H1 (cell line): ENCODE results near the gene MSH4. TPM values are rescaled to one million over a fixed set of nuclear protein-coding genes. Genes with fewer than 3 reads are reported as not detected.

Experiments
- CTCF ChIA-PET: fragments of 300-600 bp; sonication (Branson Sonifier 250); formaldehyde crosslinking; loops from one replicate; lab custom pipeline; 2021; ENCODE audit not compliant: partially characterized antibody; lab: Charles Lee
- POLR2A ChIA-PET: fragments of 300-600 bp; sonication (Branson Sonifier 250); formaldehyde crosslinking; loops from one replicate; lab custom pipeline; 2021; ENCODE audit warnings: inconsistent platforms; ENCODE audit not compliant: partially characterized antibody; lab: Charles Lee
- DNase-seq, 2 experiments: peaks; one replicate each; pipeline versions ENCODE4 v3.0.0 to v3.0.0-alpha.2; 2010 to 2022; ENCODE audit warnings: low spot score in 2 of 2, low read depth in 1 of 2, mixed read lengths in 1 of 2
- FAIRE-seq: peaks from 2 replicates; lab custom pipeline; 2011; peaks lifted over from hg19 to GRCh38; lab: Jason Lieb, UNC
- H2AFZ ChIP-seq: 2 replicates; pipeline ENCODE4 v1.8.1; 2012; ENCODE audit warnings: low read length, inconsistent platforms
- H2AK5ac ChIP-seq: 2 replicates; pipeline ENCODE4 v1.6.1; 2013; ENCODE audit warnings: low read depth, low read length
- H2BK120ac ChIP-seq: replicated peaks from 2 replicates; pipeline ENCODE3; 2013; ENCODE audit warnings: low read depth, low read length, inconsistent platforms
- H2BK12ac ChIP-seq: 2 replicates; pipeline ENCODE4 v1.6.1; 2013; ENCODE audit warnings: low read depth, low read length
- H2BK15ac ChIP-seq: 2 replicates; pipeline ENCODE4 v1.6.1; 2013; ENCODE audit warnings: low read length
- H2BK20ac ChIP-seq: 2 replicates; pipeline ENCODE4 v1.6.1; 2013; ENCODE audit warnings: low read length
- H2BK5ac ChIP-seq: 2 replicates; pipeline ENCODE4 v1.6.1; 2013; ENCODE audit warnings: low read depth, low read length
- H3K14ac ChIP-seq: 2 replicates; pipeline ENCODE4 v1.6.1; 2013; ENCODE audit warnings: inconsistent platforms; ENCODE audit not compliant: insufficient read length
- H3K18ac ChIP-seq: 2 replicates; pipeline ENCODE4 v1.6.1; 2013; ENCODE audit warnings: low read length; ENCODE audit errors: extremely low read depth
- H3K23ac ChIP-seq: 2 replicates; pipeline ENCODE4 v1.6.1; 2013; ENCODE audit warnings: inconsistent platforms; ENCODE audit not compliant: insufficient read length
- H3K23me2 ChIP-seq: 2 replicates; pipeline ENCODE4 v1.6.1; 2013; ENCODE audit warnings: low read depth, low read length
- H3K27ac ChIP-seq: 2 replicates; pipeline ENCODE4 v1.6.1; 2011; ENCODE audit warnings: low read depth, low read length, inconsistent platforms
- H3K27me3 ChIP-seq, 4 experiments: replicated peaks in 1 of 4; 1 replicate in 1 of 4; 2 replicates in 3 of 4; pipeline versions ENCODE4 v1.6.1 to v1.8.1; 2011 to 2013; ENCODE audit warnings: low read length in 3 of 4, mild to moderate bottlenecking in 3 of 4, inconsistent platforms in 2 of 4, mixed read lengths in 2 of 4, moderate library complexity in 1 of 4; ENCODE audit not compliant: control insufficient read depth in 3 of 4, insufficient read depth in 3 of 4; ENCODE audit errors: extremely low read depth in 1 of 4
- H3K36me3 ChIP-seq, 4 experiments: 2 replicates each; pipeline versions ENCODE4 v1.6.1 to v1.8.1; 2011 to 2013; ENCODE audit warnings: mild to moderate bottlenecking in 4 of 4, low read length in 3 of 4, moderate library complexity in 2 of 4, control low read depth in 1 of 4, inconsistent platforms in 1 of 4; ENCODE audit not compliant: insufficient read depth in 4 of 4, control insufficient read depth in 2 of 4
- H3K4ac ChIP-seq: replicated peaks from 2 replicates; pipeline ENCODE3; 2013; ENCODE audit warnings: low read length, low read depth, mixed read lengths, inconsistent platforms; ENCODE audit not compliant: insufficient read length
- H3K4me1 ChIP-seq, 4 experiments: replicated peaks in 1 of 4; 1 replicate in 1 of 4; 2 replicates in 3 of 4; pipeline versions ENCODE4 v1.6.1 to v1.8.1; 2011 to 2013; ENCODE audit warnings: low read length in 3 of 4, inconsistent platforms in 2 of 4, mixed read lengths in 1 of 4; ENCODE audit not compliant: insufficient read depth in 4 of 4, control insufficient read depth in 3 of 4
- H3K4me2 ChIP-seq, 2 experiments: 2 replicates each; pipeline versions ENCODE4 v1.6.1 to v1.8.1; 2011 to 2013; ENCODE audit warnings: low read depth in 2 of 2, low read length in 2 of 2, control low read depth in 1 of 2, inconsistent platforms in 1 of 2, mild to moderate bottlenecking in 1 of 2; ENCODE audit not compliant: insufficient read depth in 1 of 2
- H3K4me3 ChIP-seq, 4 experiments: fragments of 200-600, 300-600 bp in 1 of 4; sonication (generic), shearing (Covaris generic), sonication (Bioruptor Twin) in 1 of 4; 2 replicates each; pipeline versions ENCODE4 v1.5.1 to v1.8.1; 2011 to 2016; ENCODE audit warnings: low read length in 4 of 4, low read depth in 3 of 4, control low read depth in 2 of 4, inconsistent platforms in 2 of 4, mild to moderate bottlenecking in 2 of 4, mixed read lengths in 1 of 4, moderate library complexity in 1 of 4; ENCODE audit not compliant: insufficient read depth in 2 of 4; ENCODE audit errors: extremely low read depth in 1 of 4
- H3K56ac ChIP-seq: replicated peaks from 2 replicates; pipeline ENCODE3; 2013; ENCODE audit warnings: low read depth, mild to moderate bottlenecking, mixed read lengths, low read length, inconsistent platforms; ENCODE audit not compliant: insufficient read length
- H3K79me1 ChIP-seq: 2 replicates; pipeline ENCODE4 v1.6.1; 2013; ENCODE audit warnings: low read depth, low read length, control low read depth
- H3K79me2 ChIP-seq, 2 experiments: 2 replicates each; pipeline versions ENCODE4 v1.6.1 to v1.8.1; 2012 to 2013; ENCODE audit warnings: low read length in 2 of 2, mild to moderate bottlenecking in 2 of 2, inconsistent platforms in 1 of 2; ENCODE audit not compliant: insufficient read depth in 2 of 2, control insufficient read depth in 1 of 2
- H3K9ac ChIP-seq, 4 experiments: replicated peaks in 1 of 4; 1 replicate in 1 of 4; 2 replicates in 3 of 4; pipeline versions ENCODE4 v1.6.1 to v1.8.1; 2011 to 2013; ENCODE audit warnings: low read depth in 3 of 4, low read length in 3 of 4, control low read depth in 2 of 4, mild to moderate bottlenecking in 2 of 4, moderate library complexity in 2 of 4, inconsistent platforms in 1 of 4; ENCODE audit errors: extremely low read depth in 1 of 4
- H3K9me3 ChIP-seq, 2 experiments: 2 replicates each; pipeline versions ENCODE4 v1.6.1 to v1.8.1; 2012 to 2013; ENCODE audit warnings: mild to moderate bottlenecking in 2 of 2, moderate library complexity in 2 of 2, control low read depth in 1 of 2, inconsistent platforms in 1 of 2, low read depth in 1 of 2, low read length in 1 of 2, mixed read lengths in 1 of 2; ENCODE audit not compliant: insufficient read depth in 2 of 2
- H4K20me1 ChIP-seq, 2 experiments: replicated peaks in 1 of 2; 2 replicates each; pipeline versions ENCODE3 to v1.8.1; 2011 to 2013; ENCODE audit warnings: inconsistent platforms in 2 of 2, low read length in 2 of 2, mild to moderate bottlenecking in 1 of 2; ENCODE audit not compliant: insufficient read depth in 2 of 2, control insufficient read depth in 1 of 2
- H4K5ac ChIP-seq: 2 replicates; pipeline ENCODE4 v1.6.1; 2013; ENCODE audit warnings: low read length, low read depth, mixed read lengths, inconsistent platforms; ENCODE audit not compliant: insufficient read length
- H4K8ac ChIP-seq: 2 replicates; pipeline ENCODE4 v1.8.0; 2013; ENCODE audit warnings: mild to moderate bottlenecking, moderate library complexity, low read length, inconsistent platforms; ENCODE audit not compliant: insufficient read depth; ENCODE audit errors: extremely low read depth
- H4K91ac ChIP-seq: replicated peaks from 2 replicates; pipeline ENCODE3; 2013; ENCODE audit warnings: low read length, mixed read lengths, inconsistent platforms; ENCODE audit not compliant: insufficient read length
- CEBPB ChIP-seq: IDR thresholded peaks from 2 replicates; pipeline ENCODE4 v1.6.1; 2012; ENCODE audit warnings: low read depth, low read length
- EGR1 ChIP-seq: IDR thresholded peaks from 2 replicates; pipeline ENCODE4 v1.6.1; 2011; ENCODE audit warnings: low read depth, low read length, borderline replicate concordance
- JUN ChIP-seq: IDR thresholded peaks from 2 replicates; pipeline ENCODE4 v1.6.1; 2011; ENCODE audit warnings: low read depth, mild to moderate bottlenecking, improper control_type of control experiment, low read length
- SIRT6 ChIP-seq: IDR thresholded peaks from one replicate; pipeline ENCODE4 v1.7.1; 2012; ENCODE audit warnings: low read length, inconsistent platforms
- WGBS, 2 experiments: shearing (Covaris generic) in 1 of 2; methylation state at CpG; one replicate each; pipeline versions ENCODE4 v1.1.6 to v1.1.7; 2013 to 2015; ENCODE audit warnings: low lambda C conversion rate in 2 of 2, mixed read lengths in 2 of 2, inconsistent platforms in 1 of 2, low coverage in 1 of 2, missing lambda C conversion rate in 1 of 2; ENCODE audit not compliant: insufficient replicate concordance in 2 of 2, insufficient coverage in 1 of 2, insufficient read length in 1 of 2; ENCODE audit errors: extremely low coverage in 1 of 2, missing lambda C conversion rate in 1 of 2; 5-methylcytosine and 5-hydroxymethylcytosine counted together
- polyA plus RNA-seq, 7 experiments: library from polyadenylated mRNA; depleted of rRNA in 3 of 7; stranded (reverse) in 5 of 7; unstranded in 2 of 7; fragments of >200 nt in 5 of 7; fragments of 200-250 nt in 2 of 7; gene quantifications; 1 replicate in 5 of 7; 2 replicates in 1 of 7; 4 replicates in 1 of 7; pipeline versions ENCODE4 v1.2.1 to v1.2.3, GENCODE V29; 2011 to 2013; ENCODE audit warnings: missing spikeins in 2 of 7, mixed read lengths in 2 of 7
- total RNA-seq: library from RNA; stranded (reverse); fragmentation: NEBNext Ultra II Directional; extraction: Animal tissue kit (Norgen Biotek cat#: 25700); gene quantifications from 2 replicates; pipeline ENCODE4 v1.2.1, GENCODE V29; 2021
- TF ChIP-seq, protein P1 (sequence below): IDR thresholded peaks from 2 replicates; pipeline ENCODE4 v1.6.1; 2011; ENCODE audit warnings: low read depth, mild to moderate bottlenecking, low read length; ENCODE audit not compliant: insufficient read depth

MSH4 gene
- total and polyA plus RNA-seq, 2 of the 8 experiments (the other 6 are each of a cell fraction or from before 2014, with no cell fraction given), result 0.03 to 0.22 TPM

DNA sequence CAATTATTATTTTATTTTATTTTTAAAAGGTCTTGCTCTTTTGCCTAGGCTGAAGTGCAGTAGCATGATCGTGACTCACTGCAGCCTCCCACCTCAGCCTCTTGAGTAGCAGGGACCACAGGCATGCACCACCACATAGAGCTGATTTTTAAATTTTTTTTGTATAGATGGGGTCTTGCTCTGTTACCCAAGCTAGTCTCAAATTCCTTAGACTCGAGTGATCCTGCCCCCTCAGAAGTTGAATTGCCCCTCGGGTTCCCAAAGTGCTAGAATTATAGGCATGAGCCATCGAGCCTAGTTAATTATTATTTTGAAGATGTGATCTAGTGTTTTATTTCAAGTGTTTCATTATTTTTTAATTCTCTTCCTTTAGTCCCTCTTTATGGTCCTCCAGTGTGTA lies 12.2 kb downstream of the MSH4 start:
- Histone ChIP-seq H2BK20ac (no peak overlapping the region), H2AK5ac (no peak overlapping the region), H3K23me2 (no peaks in the 10 kb centered on the region), H3K18ac (no peak overlapping the region), H3K79me1 (no peaks in the 10 kb centered on the region), H2AFZ (no peak overlapping the region), H3K4me1 (no peaks in the 10 kb centered on the region), H3K4me3 (no peak overlapping the region), H2BK120ac (no peak overlapping the region), H2BK12ac (no peak overlapping the region), H4K91ac (no peak overlapping the region), H3K56ac (no peak overlapping the region), H3K27me3 (no peaks in the 10 kb centered on the region), H3K27ac (no peak overlapping the region), H2BK5ac (no peak overlapping the region), H3K4ac (no peak overlapping the region), H4K5ac (no peak overlapping the region), H3K36me3 (no peaks in the 10 kb centered on the region), H3K79me2 (no peaks in the 10 kb centered on the region), H3K9me3 (no peaks in the 10 kb centered on the region), H2BK15ac (no peak overlapping the region), H4K20me1 (no peaks in the 10 kb centered on the region), H4K8ac (no peak overlapping the region), H3K4me2 (no peak overlapping the region), H3K9ac (no peak overlapping the region), H3K23ac (no peak overlapping the region), H3K14ac (no peak overlapping the region)
- no peak for DNase-seq
- 87% methylated on average over 4 of the region's 4 CpGs; no CpG with 5 or more reads in 1 of the 2 experiments for WGBS, 2 experiments
- ChIA-PET POLR2A (interaction anchor here (1.0 to 4.1 kb wide), 3 partner anchors 11 to 22 kb away, joined by 3 to 18 read pairs (median 3); partner anchors contain the start of gene MSH4), CTCF (interaction anchor here (0.7 kb wide), 1 partner anchor 590 kb away, joined by 3 read pairs; no protein-coding TSS in a partner anchor)
- no peak for FAIRE-seq
- TF ChIP-seq EGR1 (no peak), SIRT6 (no peak), JUN (no peak), CEBPB (no peak)
- TF ChIP-seq, protein P1, sequence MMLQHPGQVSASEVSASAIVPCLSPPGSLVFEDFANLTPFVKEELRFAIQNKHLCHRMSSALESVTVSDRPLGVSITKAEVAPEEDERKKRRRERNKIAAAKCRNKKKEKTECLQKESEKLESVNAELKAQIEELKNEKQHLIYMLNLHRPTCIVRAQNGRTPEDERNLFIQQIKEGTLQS, result no peak
